Astrocyte (in vitro differentiated cells and primary cell): ENCODE results near the gene CCDC159. TPM values are rescaled to one million over a fixed set of nuclear protein-coding genes. Genes with fewer than 3 reads are reported as not detected.

ENCODE experiments used
- DNase-seq: peaks from one replicate; pipeline ENCODE4 v3.0.0-alpha.2; 2010; ENCODE audit warnings: low read depth
- FAIRE-seq: peaks from 2 replicates; lab custom pipeline; 2011; peaks lifted over from hg19 to GRCh38; lab: Jason Lieb, UNC
- H2AFZ ChIP-seq: 2 replicates; pipeline ENCODE4 v1.6.0; 2012; ENCODE audit warnings: low read depth, low read length, inconsistent platforms
- H3K27ac ChIP-seq: 2 replicates; pipeline ENCODE4 v1.5.1; 2011; ENCODE audit warnings: low read depth, low read length, inconsistent platforms
- H3K27me3 ChIP-seq: 2 replicates; pipeline ENCODE4 v1.6.0; 2011; ENCODE audit warnings: low read length, inconsistent platforms; ENCODE audit not compliant: insufficient read depth
- H3K36me3 ChIP-seq: 2 replicates; pipeline ENCODE4 v1.5.1; 2011; ENCODE audit warnings: low read length, inconsistent platforms; ENCODE audit not compliant: insufficient read depth
- H3K4me1 ChIP-seq: 2 replicates; pipeline ENCODE4 v1.5.1; 2011; ENCODE audit warnings: low read length, inconsistent platforms; ENCODE audit not compliant: insufficient read depth
- H3K4me2 ChIP-seq: 2 replicates; pipeline ENCODE4 v1.6.0; 2012; ENCODE audit warnings: low read length, inconsistent platforms
- H3K4me3 ChIP-seq: 2 replicates; pipeline ENCODE4 v1.5.1; 2011; ENCODE audit warnings: low read depth, mild to moderate bottlenecking, low read length, inconsistent platforms; ENCODE audit not compliant: insufficient read depth
- H3K79me2 ChIP-seq: 2 replicates; pipeline ENCODE4 v1.6.0; 2012; ENCODE audit warnings: mild to moderate bottlenecking, low read length, inconsistent platforms; ENCODE audit not compliant: insufficient read depth
- H3K9ac ChIP-seq: 2 replicates; pipeline ENCODE4 v1.6.0; 2012; ENCODE audit warnings: mild to moderate bottlenecking, low read length, inconsistent platforms
- H3K9me3 ChIP-seq: 2 replicates; pipeline ENCODE4 v1.5.1; 2012; ENCODE audit warnings: low read depth, mild to moderate bottlenecking, low read length, inconsistent platforms; ENCODE audit not compliant: insufficient read depth
- H4K20me1 ChIP-seq: 2 replicates; pipeline ENCODE4 v1.6.0; 2012; ENCODE audit warnings: low read length, inconsistent platforms; ENCODE audit not compliant: insufficient read depth
- H3K27ac Mint-ChIP-seq: one replicate; pipeline ENCODE4 v1.8.0; 2021; ENCODE audit warnings: mild to moderate bottlenecking, mixed read lengths; ENCODE audit not compliant: unreplicated experiment
- H3K27me3 Mint-ChIP-seq: one replicate; pipeline ENCODE4 v1.8.0; 2021; ENCODE audit warnings: low read depth, mixed read lengths; ENCODE audit not compliant: unreplicated experiment
- H3K36me3 Mint-ChIP-seq: one replicate; pipeline ENCODE4 v1.8.0; 2021; ENCODE audit warnings: low read depth, mixed read lengths; ENCODE audit not compliant: unreplicated experiment
- H3K4me1 Mint-ChIP-seq: one replicate; pipeline ENCODE4 v1.8.0; 2021; ENCODE audit warnings: low read depth, mixed read lengths; ENCODE audit not compliant: unreplicated experiment
- H3K4me3 Mint-ChIP-seq: one replicate; pipeline ENCODE4 v1.8.0; 2021; ENCODE audit warnings: mild to moderate bottlenecking, moderate library complexity, mixed read lengths; ENCODE audit not compliant: unreplicated experiment
- H3K9me3 Mint-ChIP-seq: one replicate; pipeline ENCODE4 v1.8.0; 2021; ENCODE audit warnings: mild to moderate bottlenecking, mixed read lengths; ENCODE audit not compliant: unreplicated experiment
- CTCF ChIP-seq: IDR thresholded peaks from 2 replicates; pipeline ENCODE4 v1.5.1; 2011; ENCODE audit warnings: low read depth, mild to moderate bottlenecking, inconsistent platforms, low read length, moderate library complexity; ENCODE audit not compliant: insufficient read depth
- EZH2 ChIP-seq: IDR thresholded peaks from 2 replicates; pipeline ENCODE4 v1.6.1; 2012; ENCODE audit warnings: mild to moderate bottlenecking, low read length, inconsistent platforms; ENCODE audit not compliant: insufficient read depth
- total RNA-seq: library from RNA; stranded (reverse); gene quantifications from 2 replicates; pipeline ENCODE4 v1.2.1, GENCODE V29; 2021

CCDC159 gene
- total RNA-seq, 1 donor from 2014 or later = 11.8 TPM

DNA sequence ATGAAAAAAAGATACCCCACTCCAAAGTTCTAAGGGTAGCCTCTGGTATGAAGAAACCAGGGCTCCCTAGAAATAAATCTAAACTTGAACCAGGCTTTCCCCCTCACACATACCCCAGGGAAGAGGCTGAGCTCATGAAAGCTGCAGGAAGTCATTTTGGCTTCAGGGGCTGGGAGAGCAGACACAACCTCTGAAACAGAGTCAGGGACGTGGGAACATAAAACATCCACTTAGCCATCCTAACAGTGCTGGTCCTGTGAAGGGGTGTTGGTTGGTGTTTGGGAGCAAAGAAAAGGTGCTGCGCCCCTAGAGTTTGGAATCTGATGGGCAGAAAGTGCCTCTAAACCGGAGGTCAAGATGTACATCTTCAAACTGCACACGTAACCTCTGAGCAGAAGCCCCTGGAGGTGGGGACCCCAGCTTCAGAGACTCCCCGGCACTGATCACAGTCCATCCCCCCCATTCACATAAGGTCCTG, 22.7 kb upstream of the CCDC159 start:
- Mint-ChIP-seq H3K27ac (no peak overlapping the region), H3K36me3 (no peaks in the 10 kb centered on the region), H3K4me1 (peaks cover 2% of the 10 kb centered on the region), H3K4me3 (no peak overlapping the region), H3K9me3 (no peaks in the 10 kb centered on the region), H3K27me3 (peaks cover 1% of the 10 kb centered on the region)
- Histone ChIP-seq H3K27ac (no peak overlapping the region), H3K79me2 (no peaks in the 10 kb centered on the region), H3K27me3 (no peaks in the 10 kb centered on the region), H3K9ac (no peak overlapping the region), H2AFZ (no peak overlapping the region), H3K9me3 (no peaks in the 10 kb centered on the region), H3K4me3 (no peak overlapping the region), H4K20me1 (no peaks in the 10 kb centered on the region), H3K4me1 (peaks cover 11% of the 10 kb centered on the region), H3K36me3 (no peaks in the 10 kb centered on the region), H3K4me2 (peak overlapping the region; percentile 71)
- FAIRE-seq (no peak), DNase-seq (no peak)
- TF ChIP-seq CTCF (no peak), EZH2 (no peak)

DNA sequence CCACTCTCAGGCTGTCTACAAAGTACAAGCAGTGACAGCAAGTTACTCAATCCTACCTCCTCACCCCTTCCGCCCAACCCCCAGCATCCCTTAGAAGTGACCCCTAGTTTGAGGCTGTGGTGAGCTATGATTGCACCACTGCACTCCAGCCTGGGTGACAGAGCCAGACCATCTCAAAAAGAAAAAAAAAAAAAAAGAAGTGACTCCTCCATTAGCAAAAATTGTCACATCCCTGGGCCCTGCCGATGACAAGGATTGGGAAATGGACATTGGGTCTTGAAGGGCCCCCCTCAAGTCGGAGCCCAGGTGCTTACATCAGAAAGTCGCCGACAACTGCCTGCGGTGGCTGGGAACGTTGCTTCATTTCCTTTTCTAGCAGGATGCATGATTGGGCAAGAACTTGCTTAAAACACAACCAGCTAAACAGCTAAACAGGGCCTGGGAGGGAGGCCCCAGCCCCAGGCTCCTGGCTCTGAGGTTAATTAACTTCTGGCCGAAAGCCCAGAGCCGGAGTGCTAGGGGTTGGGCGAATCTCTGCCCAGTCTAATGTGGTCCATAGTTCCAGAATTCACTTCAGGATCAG, 22.1 kb upstream of the CCDC159 start:
- Histone ChIP-seq H3K9ac (no peak overlapping the region), H2AFZ (no peak overlapping the region), H3K9me3 (no peaks in the 10 kb centered on the region), H3K4me2 (peak overlapping the region; percentile 71), H3K27ac (no peak overlapping the region), H3K36me3 (no peaks in the 10 kb centered on the region), H3K4me1 (peaks cover 11% of the 10 kb centered on the region), H4K20me1 (no peaks in the 10 kb centered on the region), H3K79me2 (no peaks in the 10 kb centered on the region), H3K4me3 (no peak overlapping the region), H3K27me3 (no peaks in the 10 kb centered on the region)
- FAIRE-seq (no peak), DNase-seq (peak; percentile 85)
- H3K4me1 Mint-ChIP-seq = peaks cover 2% of the 10 kb centered on the region
- no peak overlapping the region for H3K27ac Mint-ChIP-seq
- no peaks in the 10 kb centered on the region for H3K9me3 Mint-ChIP-seq
- peaks cover 1% of the 10 kb centered on the region for H3K27me3 Mint-ChIP-seq
- no peak for TF ChIP-seq CTCF
- TF ChIP-seq EZH2 = no peak
- no peak overlapping the region for H3K4me3 Mint-ChIP-seq
- no peaks in the 10 kb centered on the region for H3K36me3 Mint-ChIP-seq

GRCh38 chr19:11324748-11325389, 21.4 kb upstream of the CCDC159 start:
- Histone ChIP-seq H3K4me1 (peaks cover 11% of the 10 kb centered on the region), H4K20me1 (no peaks in the 10 kb centered on the region), H3K27ac (no peak overlapping the region), H2AFZ (no peak overlapping the region), H3K9me3 (no peaks in the 10 kb centered on the region), H3K4me3 (no peak overlapping the region), H3K36me3 (no peaks in the 10 kb centered on the region), H3K4me2 (peak overlapping the region; percentile 71), H3K79me2 (no peaks in the 10 kb centered on the region), H3K27me3 (no peaks in the 10 kb centered on the region), H3K9ac (no peak overlapping the region)
- DNase-seq (no peak), FAIRE-seq (no peak)
- Mint-ChIP-seq H3K36me3 (no peaks in the 10 kb centered on the region), H3K4me1 (peaks cover 2% of the 10 kb centered on the region), H3K9me3 (no peaks in the 10 kb centered on the region), H3K4me3 (no peak overlapping the region), H3K27ac (no peak overlapping the region), H3K27me3 (peaks cover 1% of the 10 kb centered on the region)
- TF ChIP-seq EZH2 (no peak), CTCF (no peak)
